Osteoblast (primary cell): ENCODE data around the gene CBFA2T3. TPM values are rescaled to one million over a fixed set of nuclear protein-coding genes. Genes with fewer than 3 reads are reported as not detected.

ENCODE experiments used
- DNase-seq: peaks from one replicate; pipeline ENCODE4 v3.0.0; 2011; ENCODE audit warnings: low spot score, mixed read lengths; ENCODE audit not compliant: insufficient read length; ENCODE audit errors: missing footprints
- H2AFZ ChIP-seq: 2 replicates; pipeline ENCODE4 v1.6.0; 2011; ENCODE audit warnings: mild to moderate bottlenecking, low read length
- H3K27ac ChIP-seq: 2 replicates; pipeline ENCODE4 v1.5.1; 2011; ENCODE audit warnings: mild to moderate bottlenecking, low read depth, low read length, moderate library complexity
- H3K27me3 ChIP-seq: 2 replicates; pipeline ENCODE4 v1.6.0; 2012; ENCODE audit warnings: mild to moderate bottlenecking, control low read depth, inconsistent platforms, low read length, moderate library complexity; ENCODE audit not compliant: insufficient read depth
- H3K36me3 ChIP-seq: 2 replicates; pipeline ENCODE4 v1.5.1; 2011; ENCODE audit warnings: mild to moderate bottlenecking, low read length, control low read depth, moderate library complexity; ENCODE audit not compliant: insufficient read depth
- H3K4me1 ChIP-seq: 2 replicates; pipeline ENCODE4 v1.5.1; 2011; ENCODE audit warnings: mild to moderate bottlenecking, low read length, control low read depth, moderate library complexity; ENCODE audit not compliant: insufficient read depth
- H3K4me2 ChIP-seq: 2 replicates; pipeline ENCODE4 v1.6.0; 2011; ENCODE audit warnings: mild to moderate bottlenecking, low read length; ENCODE audit not compliant: insufficient read depth
- H3K4me3 ChIP-seq: fragments of 200-600 bp; sonication (generic); 3 replicates; pipeline ENCODE4 v1.5.1; 2012; ENCODE audit warnings: mild to moderate bottlenecking, low read length, inconsistent platforms; ENCODE audit not compliant: insufficient read depth
- H3K79me2 ChIP-seq: 2 replicates; pipeline ENCODE4 v1.6.0; 2012; ENCODE audit warnings: mild to moderate bottlenecking, low read length, control low read depth, inconsistent platforms; ENCODE audit not compliant: insufficient read depth
- H3K9me3 ChIP-seq: 2 replicates; pipeline ENCODE4 v1.5.1; 2011; ENCODE audit warnings: low read depth, low read length, control low read depth
- H4K20me1 ChIP-seq: 2 replicates; pipeline ENCODE4 v1.6.0; 2012; ENCODE audit warnings: mild to moderate bottlenecking, low read length, control low read depth; ENCODE audit not compliant: insufficient read depth
- total RNA-seq: library from RNA; depleted of rRNA; stranded (reverse); fragments of >200 nt; gene quantifications from 2 replicates; pipeline ENCODE4 v1.2.3, GENCODE V29; 2012
- TF ChIP-seq, protein P1 (sequence below): IDR thresholded peaks from 2 replicates; pipeline ENCODE4 v1.5.1; 2011; ENCODE audit warnings: mild to moderate bottlenecking, low read depth, low read length, moderate library complexity; ENCODE audit errors: extremely low read depth

The CBFA2T3 gene
- total RNA-seq, 1 donor, result not detected

DNA sequence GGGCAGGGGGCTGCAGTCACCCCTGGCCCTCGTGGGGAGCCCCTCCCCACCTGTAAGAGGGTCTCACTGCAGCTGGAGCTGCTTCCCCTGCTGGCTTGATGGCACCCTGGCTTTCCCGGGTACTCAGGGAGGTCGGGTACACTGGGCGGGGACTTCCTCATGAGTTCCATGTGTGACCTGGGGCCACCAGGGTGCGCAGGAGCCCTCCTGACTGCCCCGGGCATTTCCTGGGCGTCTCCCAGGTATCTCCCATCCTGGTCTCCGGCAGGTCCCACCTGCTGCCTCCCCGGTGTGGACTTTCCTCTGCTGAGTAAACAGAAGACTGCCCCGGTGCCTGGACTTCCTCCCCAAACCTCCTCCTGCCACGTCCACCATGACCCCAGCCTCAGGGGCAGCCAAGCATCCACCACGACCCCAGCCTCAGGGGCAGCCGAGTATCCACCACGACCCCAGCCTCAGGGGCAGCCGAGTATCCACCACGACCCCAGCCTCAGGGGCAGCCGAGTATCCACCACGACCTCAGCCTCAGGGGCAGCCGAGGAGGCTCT is 40.9 kb downstream of the CBFA2T3 start:
- Histone ChIP-seq H3K27me3 (peaks cover 43% of the 10 kb centered on the region), H2AFZ (no peak overlapping the region), H3K36me3 (no peaks in the 10 kb centered on the region), H3K27ac (no peak overlapping the region), H3K9me3 (no peaks in the 10 kb centered on the region), H3K4me1 (no peaks in the 10 kb centered on the region), H3K79me2 (no peaks in the 10 kb centered on the region), H3K4me3 (no peak overlapping the region), H4K20me1 (no peaks in the 10 kb centered on the region), H3K4me2 (no peak overlapping the region)
- no peak for DNase-seq
- TF ChIP-seq, protein P1, sequence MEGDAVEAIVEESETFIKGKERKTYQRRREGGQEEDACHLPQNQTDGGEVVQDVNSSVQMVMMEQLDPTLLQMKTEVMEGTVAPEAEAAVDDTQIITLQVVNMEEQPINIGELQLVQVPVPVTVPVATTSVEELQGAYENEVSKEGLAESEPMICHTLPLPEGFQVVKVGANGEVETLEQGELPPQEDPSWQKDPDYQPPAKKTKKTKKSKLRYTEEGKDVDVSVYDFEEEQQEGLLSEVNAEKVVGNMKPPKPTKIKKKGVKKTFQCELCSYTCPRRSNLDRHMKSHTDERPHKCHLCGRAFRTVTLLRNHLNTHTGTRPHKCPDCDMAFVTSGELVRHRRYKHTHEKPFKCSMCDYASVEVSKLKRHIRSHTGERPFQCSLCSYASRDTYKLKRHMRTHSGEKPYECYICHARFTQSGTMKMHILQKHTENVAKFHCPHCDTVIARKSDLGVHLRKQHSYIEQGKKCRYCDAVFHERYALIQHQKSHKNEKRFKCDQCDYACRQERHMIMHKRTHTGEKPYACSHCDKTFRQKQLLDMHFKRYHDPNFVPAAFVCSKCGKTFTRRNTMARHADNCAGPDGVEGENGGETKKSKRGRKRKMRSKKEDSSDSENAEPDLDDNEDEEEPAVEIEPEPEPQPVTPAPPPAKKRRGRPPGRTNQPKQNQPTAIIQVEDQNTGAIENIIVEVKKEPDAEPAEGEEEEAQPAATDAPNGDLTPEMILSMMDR, result no peak

DNA sequence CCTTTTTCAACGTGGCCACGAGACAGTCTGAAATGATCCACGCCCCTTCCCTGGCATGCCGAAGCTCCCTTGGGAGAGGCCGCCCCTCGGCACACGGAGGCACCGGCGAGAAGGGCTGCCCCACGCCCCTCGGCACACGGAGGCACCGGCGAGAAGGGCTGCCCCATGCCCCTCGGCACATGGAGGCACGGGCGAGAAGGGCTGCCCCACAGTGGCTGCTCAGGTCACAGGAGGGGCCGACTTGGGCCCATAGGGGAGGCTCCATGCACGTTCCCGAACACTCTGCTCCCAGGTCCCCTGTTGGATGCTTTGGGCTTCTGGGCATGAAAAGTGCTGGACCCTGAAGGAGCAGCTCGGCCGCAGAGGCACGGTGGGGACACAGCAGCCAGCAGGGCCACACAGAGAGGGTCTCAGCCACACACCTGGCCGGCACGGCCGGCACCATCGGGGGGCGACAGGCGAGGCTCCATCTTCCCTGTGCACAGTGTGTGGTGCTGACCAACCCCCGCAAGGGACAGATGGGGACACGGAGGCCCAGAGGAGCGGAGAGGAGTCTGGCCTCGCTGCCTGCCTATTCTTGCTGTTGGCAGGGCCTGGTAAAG is 42.8 kb downstream of the CBFA2T3 start:
- Histone ChIP-seq H3K79me2 (no peaks in the 10 kb centered on the region), H3K27ac (no peak overlapping the region), H3K9me3 (no peaks in the 10 kb centered on the region), H3K4me2 (no peak overlapping the region), H3K36me3 (no peaks in the 10 kb centered on the region), H4K20me1 (no peaks in the 10 kb centered on the region), H3K4me1 (no peaks in the 10 kb centered on the region), H3K4me3 (no peak overlapping the region), H2AFZ (no peak overlapping the region), H3K27me3 (peaks cover 30% of the 10 kb centered on the region)
- TF ChIP-seq, protein P1, result no peak
- no peak for DNase-seq

DNA sequence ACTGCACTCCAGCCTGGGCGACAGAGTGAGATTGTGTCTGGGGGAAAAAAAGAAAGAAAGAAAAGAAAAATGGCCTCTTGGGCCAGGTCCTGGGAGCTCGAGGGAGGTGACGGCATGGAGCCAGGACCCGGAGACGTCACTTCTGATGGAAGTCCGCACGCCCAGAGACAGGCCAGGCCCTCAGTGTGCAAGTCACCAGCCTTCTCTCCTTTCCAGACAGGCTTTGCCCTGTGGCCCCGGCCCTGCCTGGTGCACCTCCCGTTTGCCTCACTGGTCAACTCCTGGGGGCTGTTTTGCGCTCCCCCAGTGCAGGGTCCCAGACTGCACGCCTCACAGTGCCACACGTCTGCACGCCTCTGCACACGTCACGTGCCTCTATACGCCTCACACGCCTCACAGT is 44.1 kb downstream of the CBFA2T3 start:
- TF ChIP-seq, protein P1, result no peak
- H3K9me3 ChIP-seq, result no peaks in the 10 kb centered on the region
- peaks cover 27% of the 10 kb centered on the region for H3K27me3 ChIP-seq
- no peak overlapping the region for H3K4me3 ChIP-seq
- no peaks in the 10 kb centered on the region for H3K36me3 ChIP-seq
- no peak overlapping the region for H2AFZ ChIP-seq
- no peaks in the 10 kb centered on the region for H3K79me2 ChIP-seq
- no peaks in the 10 kb centered on the region for H3K4me1 ChIP-seq
- H3K4me2 ChIP-seq, result no peak overlapping the region
- H4K20me1 ChIP-seq, result no peaks in the 10 kb centered on the region
- DNase-seq, result no peak
- H3K27ac ChIP-seq, result no peak overlapping the region

DNA sequence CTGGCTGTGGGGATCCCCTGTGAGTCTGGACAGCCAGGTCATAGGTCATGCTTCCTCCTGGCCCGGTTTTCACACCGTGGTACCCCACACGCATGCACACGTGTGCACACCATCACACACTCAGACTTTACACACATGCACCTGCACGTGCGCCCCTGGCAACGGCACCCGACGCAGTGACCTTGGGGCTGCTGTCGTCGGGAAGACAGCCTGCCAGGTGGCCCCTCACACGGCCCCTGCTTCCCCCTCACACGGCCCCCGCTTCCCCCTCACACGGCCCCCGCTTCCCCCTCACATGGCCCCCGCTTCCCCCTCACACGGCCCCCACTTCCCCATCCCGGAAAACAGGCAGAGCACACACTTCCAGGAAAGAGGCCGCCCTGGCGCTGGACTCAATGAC is 45.1 kb downstream of the CBFA2T3 start:
- H3K36me3 ChIP-seq, result no peaks in the 10 kb centered on the region
- H3K27ac ChIP-seq, result no peak overlapping the region
- no peaks in the 10 kb centered on the region for H4K20me1 ChIP-seq
- H3K4me1 ChIP-seq, result no peaks in the 10 kb centered on the region
- H3K27me3 ChIP-seq, result peaks cover 24% of the 10 kb centered on the region
- no peak overlapping the region for H3K4me3 ChIP-seq
- no peaks in the 10 kb centered on the region for H3K9me3 ChIP-seq
- DNase-seq, result no peak
- H2AFZ ChIP-seq, result no peak overlapping the region
- H3K79me2 ChIP-seq, result no peaks in the 10 kb centered on the region
- TF ChIP-seq, protein P1, result no peak
- no peak overlapping the region for H3K4me2 ChIP-seq
